Tibial nerve (tissue), 4 donors: ENCODE results near the gene RRAGD. TPM values are rescaled to one million over a fixed set of nuclear protein-coding genes. Genes with fewer than 3 reads are reported as not detected.

Experiments
- DNase-seq, 2 donors: peaks; one replicate each; pipeline ENCODE4 v3.0.0-alpha.2; 2019; ENCODE audit warnings: low spot score in 2 of 2
- H3K27ac ChIP-seq, 4 donors: fragments of 200-600 bp; sonication (generic) in 3 of 4; one replicate each; pipeline ENCODE4 v1.5.1; 2017 to 2019; ENCODE audit warnings: mild to moderate bottlenecking in 1 of 4
- H3K27me3 ChIP-seq, 2 donors: fragments of 200-600 bp; sonication (generic) in 1 of 2; one replicate each; pipeline versions ENCODE4 v1.5.1 to v1.6.0; 2017 to 2019
- H3K36me3 ChIP-seq, 3 donors: fragments of 200-600 bp; sonication (generic); one replicate each; pipeline ENCODE4 v1.5.1; 2018 to 2019
- H3K4me1 ChIP-seq, 4 donors: fragments of 200-600 bp; sonication (generic) in 3 of 4; one replicate each; pipeline ENCODE4 v1.5.1; 2017 to 2019
- H3K4me3 ChIP-seq, 4 donors: fragments of 200-600 bp; sonication (generic) in 3 of 4; one replicate each; pipeline ENCODE4 v1.5.1; 2017 to 2019; ENCODE audit warnings: mild to moderate bottlenecking in 1 of 4, moderate library complexity in 1 of 4
- H3K9me3 ChIP-seq, 4 donors: fragments of 200-600 bp; sonication (generic) in 3 of 4; one replicate each; pipeline ENCODE4 v1.5.1; 2017 to 2019
- EP300 ChIP-seq, 2 donors: sonication (generic); formaldehyde crosslinking; IDR thresholded peaks; one replicate each; pipeline ENCODE4 v1.6.1; 2017; ENCODE audit warnings: antibody characterized with exemption in 2 of 2, mild to moderate bottlenecking in 1 of 2
- POLR2A ChIP-seq, 2 donors: fragments of 450-650 bp; IDR thresholded peaks; one replicate each; pipeline ENCODE4 v1.6.1; 2017; ENCODE audit warnings: antibody characterized with exemption in 2 of 2, mild to moderate bottlenecking in 2 of 2, moderate library complexity in 2 of 2
- WGBS, 2 donors: methylation state at CpG; one replicate each; pipeline ENCODE4 v1.1.5; 2018; 5-methylcytosine and 5-hydroxymethylcytosine counted together
- total RNA-seq, 4 donors: library from RNA; depleted of rRNA; stranded (reverse); fragments of >200 nt; gene quantifications; one replicate each; pipeline ENCODE4 v1.1.0, GENCODE V29; 2016
- TF ChIP-seq, protein P1 (sequence below), 5 experiments: fragments of 200-600 bp in 3 of 5; fragments of 450-650 bp in 2 of 5; sonication (generic) in 3 of 5; IDR thresholded peaks; one replicate each; pipeline ENCODE4 v1.5.1; 2016 to 2019; ENCODE audit warnings: antibody characterized with exemption in 5 of 5, mild to moderate bottlenecking in 3 of 5, moderate library complexity in 2 of 5

RRAGD gene, protein sequence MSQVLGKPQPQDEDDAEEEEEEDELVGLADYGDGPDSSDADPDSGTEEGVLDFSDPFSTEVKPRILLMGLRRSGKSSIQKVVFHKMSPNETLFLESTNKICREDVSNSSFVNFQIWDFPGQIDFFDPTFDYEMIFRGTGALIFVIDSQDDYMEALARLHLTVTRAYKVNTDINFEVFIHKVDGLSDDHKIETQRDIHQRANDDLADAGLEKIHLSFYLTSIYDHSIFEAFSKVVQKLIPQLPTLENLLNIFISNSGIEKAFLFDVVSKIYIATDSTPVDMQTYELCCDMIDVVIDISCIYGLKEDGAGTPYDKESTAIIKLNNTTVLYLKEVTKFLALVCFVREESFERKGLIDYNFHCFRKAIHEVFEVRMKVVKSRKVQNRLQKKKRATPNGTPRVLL
- total RNA-seq: 10 to 100 TPM; 10.9 to 21.3 (median 15.2) TPM

DNA sequence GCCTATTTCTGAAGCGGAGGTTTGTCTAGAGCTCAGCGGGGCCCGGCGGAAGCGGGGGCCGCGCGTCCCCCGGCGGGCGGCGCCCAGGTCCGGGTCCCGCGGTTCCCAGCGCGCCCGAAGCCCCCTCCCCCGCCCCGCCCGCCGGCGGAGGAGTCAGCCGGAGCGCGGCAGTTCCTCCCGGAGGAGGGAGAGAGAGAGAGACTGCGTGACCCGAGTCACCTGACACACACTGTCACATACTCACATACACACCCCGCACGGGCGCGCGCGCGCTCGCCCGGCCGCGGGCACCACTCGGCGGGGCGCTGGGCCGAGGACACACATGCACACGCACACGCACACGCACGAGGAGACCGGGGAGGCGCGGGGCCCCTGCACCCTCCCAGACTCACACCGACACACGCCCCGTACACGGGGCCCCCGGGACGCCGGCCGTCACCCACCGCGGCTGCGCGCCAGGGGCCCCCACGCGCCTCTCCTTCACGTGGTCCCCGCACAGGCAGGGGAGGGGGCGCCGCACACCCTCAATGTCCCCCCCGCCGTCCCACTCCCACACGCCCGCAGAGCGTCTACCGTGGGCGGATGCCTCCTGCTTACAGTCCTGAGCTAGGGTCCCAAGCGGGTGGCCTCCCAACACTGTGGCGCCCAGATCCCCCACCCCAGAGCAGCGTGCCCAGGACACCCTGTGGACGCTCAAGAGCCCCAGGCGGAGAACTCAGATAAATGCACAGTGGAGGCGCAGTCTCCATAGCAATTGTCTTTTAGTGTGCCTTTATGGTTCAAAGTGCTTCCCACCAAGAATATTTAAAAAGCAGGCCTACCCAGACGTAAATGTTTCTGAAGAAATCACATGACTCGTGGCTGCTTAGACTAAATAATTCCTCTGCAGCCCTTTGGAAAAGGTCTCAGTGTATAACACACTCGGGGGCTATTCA is at the start of gene RRAGD:
TSS of gene RRAGD (minus strand) at position 203 of the 935 bp plus-strand sequence. CDS start 280 bp downstream, outside the sequence.
- Histone ChIP-seq H3K36me3 (no peaks in the 10 kb centered on the region), H3K4me1 (peaks cover 0 to 23% (median 5%) of the 10 kb centered on the region in 4 donors), H3K27me3 (no peaks in the 10 kb centered on the region), H3K27ac (peak within 1 kb of the TSS; percentile 26 to 88 (median 80)), H3K4me3 (peak within 1 kb of the TSS; percentile 43 to 85 (median 74)), H3K9me3 (no peaks in the 10 kb centered on the region)
- 0 to 1% methylated on average over 9 to 60 of the region's 85 CpGs for WGBS, 2 donors
- DNase-seq: peak; percentile 56 to 75
- TF ChIP-seq POLR2A (IDR thresholded peaks at IDR 0.05) (peak in 1 of 2 donors; percentile 47), EP300 (IDR thresholded peaks at IDR 0.05) (peak in 1 of 2 donors; percentile 21)
- TF ChIP-seq, protein P1, sequence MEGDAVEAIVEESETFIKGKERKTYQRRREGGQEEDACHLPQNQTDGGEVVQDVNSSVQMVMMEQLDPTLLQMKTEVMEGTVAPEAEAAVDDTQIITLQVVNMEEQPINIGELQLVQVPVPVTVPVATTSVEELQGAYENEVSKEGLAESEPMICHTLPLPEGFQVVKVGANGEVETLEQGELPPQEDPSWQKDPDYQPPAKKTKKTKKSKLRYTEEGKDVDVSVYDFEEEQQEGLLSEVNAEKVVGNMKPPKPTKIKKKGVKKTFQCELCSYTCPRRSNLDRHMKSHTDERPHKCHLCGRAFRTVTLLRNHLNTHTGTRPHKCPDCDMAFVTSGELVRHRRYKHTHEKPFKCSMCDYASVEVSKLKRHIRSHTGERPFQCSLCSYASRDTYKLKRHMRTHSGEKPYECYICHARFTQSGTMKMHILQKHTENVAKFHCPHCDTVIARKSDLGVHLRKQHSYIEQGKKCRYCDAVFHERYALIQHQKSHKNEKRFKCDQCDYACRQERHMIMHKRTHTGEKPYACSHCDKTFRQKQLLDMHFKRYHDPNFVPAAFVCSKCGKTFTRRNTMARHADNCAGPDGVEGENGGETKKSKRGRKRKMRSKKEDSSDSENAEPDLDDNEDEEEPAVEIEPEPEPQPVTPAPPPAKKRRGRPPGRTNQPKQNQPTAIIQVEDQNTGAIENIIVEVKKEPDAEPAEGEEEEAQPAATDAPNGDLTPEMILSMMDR (IDR thresholded peaks at IDR 0.05): peak in 2 of 5 experiments; percentile 4 to 12

DNA sequence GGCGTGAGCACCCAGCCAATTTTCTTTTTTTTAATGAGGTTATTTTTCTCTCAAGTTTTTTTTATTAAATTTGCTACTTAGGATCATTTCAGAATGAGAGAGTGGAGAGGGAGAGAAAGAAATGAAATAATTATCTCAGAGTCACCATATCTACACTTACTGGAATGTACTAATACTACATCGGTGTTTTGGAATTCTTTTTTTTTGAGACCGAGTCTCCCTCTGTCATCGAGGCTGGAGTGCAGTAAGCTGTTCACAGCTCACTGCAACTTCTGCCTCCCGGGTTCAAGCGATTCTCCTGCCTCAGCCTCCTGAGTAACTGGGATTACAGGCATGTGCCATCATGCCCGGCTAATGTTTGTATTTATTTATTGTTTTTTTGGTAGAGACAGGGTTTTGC is 48.6 kb upstream of the RRAGD start:
- no peak for DNase-seq
- WGBS, 2 donors: 79 to 84% methylated on average over 7 of the region's 7 CpGs
- no peaks in the 10 kb centered on the region for H3K4me1 ChIP-seq
- no peak overlapping the region for H3K4me3 ChIP-seq
- H3K27me3 ChIP-seq: no peaks in the 10 kb centered on the region
- TF ChIP-seq EP300 (IDR thresholded peaks at IDR 0.05) (no peak), POLR2A (IDR thresholded peaks at IDR 0.05) (no peak)
- TF ChIP-seq, protein P1 (IDR thresholded peaks at IDR 0.05): no peak
- H3K27ac ChIP-seq: no peak overlapping the region
- H3K36me3 ChIP-seq: no peaks in the 10 kb centered on the region
- H3K9me3 ChIP-seq: no peaks in the 10 kb centered on the region

DNA sequence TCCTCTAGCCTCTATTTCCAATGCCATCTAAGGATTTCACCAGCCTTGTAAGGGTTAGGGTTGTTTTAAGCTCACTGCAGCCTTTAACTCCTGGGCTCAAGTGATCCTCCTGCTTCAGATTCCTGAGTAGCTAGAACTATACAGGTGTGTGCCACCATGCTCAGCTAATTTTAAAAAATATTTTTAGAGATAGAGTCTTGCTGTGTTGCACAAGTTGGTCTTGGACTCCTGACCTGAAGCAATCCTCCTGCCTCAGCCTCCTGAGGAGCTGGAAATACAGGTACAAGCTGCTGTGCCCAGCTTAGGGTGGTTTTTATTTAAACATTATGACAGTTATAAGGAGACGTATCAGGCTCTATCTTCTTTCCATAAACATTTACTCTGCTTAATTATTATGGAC is 47.4 kb upstream of the RRAGD start:
- TF ChIP-seq, protein P1 (IDR thresholded peaks at IDR 0.05): no peak
- no peak for TF ChIP-seq EP300 (IDR thresholded peaks at IDR 0.05)
- no peak for TF ChIP-seq POLR2A (IDR thresholded peaks at IDR 0.05)
- Histone ChIP-seq H3K4me1 (no peaks in the 10 kb centered on the region), H3K36me3 (no peaks in the 10 kb centered on the region), H3K4me3 (no peak overlapping the region), H3K27me3 (no peaks in the 10 kb centered on the region), H3K9me3 (no peaks in the 10 kb centered on the region), H3K27ac (no peak overlapping the region)
- DNase-seq: no peak
- WGBS, 2 donors: 73 to 80% methylated on average over 1 of the region's 1 CpG

DNA sequence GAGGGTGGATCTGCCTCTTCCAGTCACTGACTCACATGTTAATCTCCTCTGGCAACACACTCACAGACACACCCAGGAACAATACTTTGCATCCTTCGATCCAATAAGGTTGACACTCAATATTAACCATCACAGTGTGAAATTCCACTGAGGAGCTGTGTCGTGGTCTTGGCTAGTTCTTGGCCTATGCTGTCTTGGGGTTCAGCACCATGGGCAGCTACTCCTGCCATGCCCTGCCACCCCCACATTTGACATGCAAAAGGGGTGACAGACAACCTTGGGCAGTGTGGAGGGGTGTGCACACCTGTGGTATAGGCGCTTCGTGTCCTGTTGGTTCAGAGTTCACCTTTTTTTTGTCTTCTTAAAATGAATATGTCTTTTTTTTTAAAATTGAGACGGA is 46.6 kb upstream of the RRAGD start:
- Histone ChIP-seq H3K27me3 (no peaks in the 10 kb centered on the region), H3K9me3 (no peaks in the 10 kb centered on the region), H3K27ac (no peak overlapping the region), H3K36me3 (no peaks in the 10 kb centered on the region), H3K4me1 (no peaks in the 10 kb centered on the region), H3K4me3 (no peak overlapping the region)
- WGBS, 2 donors: 87 to 90% methylated on average over 5 of the region's 5 CpGs
- DNase-seq: no peak
- TF ChIP-seq, protein P1 (IDR thresholded peaks at IDR 0.05): no peak
- TF ChIP-seq EP300 (IDR thresholded peaks at IDR 0.05) (no peak), POLR2A (IDR thresholded peaks at IDR 0.05) (no peak)
